ENCODE results near the gene RUNX1.

The RUNX1 gene

DNA sequence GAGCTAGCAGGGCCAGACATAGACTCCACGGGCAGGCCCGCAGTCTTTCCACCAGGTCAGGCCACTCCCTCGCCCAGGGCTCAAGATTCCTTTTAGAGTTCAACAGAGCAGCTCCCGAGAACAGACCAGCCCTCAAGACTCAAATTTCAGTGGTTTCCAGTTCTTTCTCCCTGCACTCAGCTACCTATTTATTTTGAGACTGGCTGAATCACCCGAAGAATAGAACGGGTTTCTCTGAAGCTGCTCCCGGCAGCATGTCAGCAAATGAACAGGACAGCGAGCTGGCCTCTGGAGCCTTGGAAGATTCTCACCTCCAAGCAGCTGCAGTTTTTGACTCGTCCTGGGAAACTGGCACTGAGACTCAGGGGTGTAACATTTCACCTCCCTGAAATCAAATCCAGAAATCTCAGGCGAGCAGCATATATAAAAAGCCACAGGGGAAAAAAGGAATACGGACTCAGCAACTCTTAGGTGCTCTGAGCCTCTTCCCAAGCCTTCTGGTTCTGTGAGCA, 202.4 kb downstream of the RUNX1 start:
- no peak overlapping the region for H3K4me3 Mint-ChIP-seq
- peaks cover 32% of the 10 kb centered on the region for H3K4me1 Mint-ChIP-seq
- H3K9me3 Mint-ChIP-seq = no peaks in the 10 kb centered on the region
- ATAC-seq = no peak
- DNase-seq = no peak
- H3K27me3 Mint-ChIP-seq = no peaks in the 10 kb centered on the region
- H3K27ac Mint-ChIP-seq = peak overlapping the region in 1 of 2 donors; percentile 12

DNA sequence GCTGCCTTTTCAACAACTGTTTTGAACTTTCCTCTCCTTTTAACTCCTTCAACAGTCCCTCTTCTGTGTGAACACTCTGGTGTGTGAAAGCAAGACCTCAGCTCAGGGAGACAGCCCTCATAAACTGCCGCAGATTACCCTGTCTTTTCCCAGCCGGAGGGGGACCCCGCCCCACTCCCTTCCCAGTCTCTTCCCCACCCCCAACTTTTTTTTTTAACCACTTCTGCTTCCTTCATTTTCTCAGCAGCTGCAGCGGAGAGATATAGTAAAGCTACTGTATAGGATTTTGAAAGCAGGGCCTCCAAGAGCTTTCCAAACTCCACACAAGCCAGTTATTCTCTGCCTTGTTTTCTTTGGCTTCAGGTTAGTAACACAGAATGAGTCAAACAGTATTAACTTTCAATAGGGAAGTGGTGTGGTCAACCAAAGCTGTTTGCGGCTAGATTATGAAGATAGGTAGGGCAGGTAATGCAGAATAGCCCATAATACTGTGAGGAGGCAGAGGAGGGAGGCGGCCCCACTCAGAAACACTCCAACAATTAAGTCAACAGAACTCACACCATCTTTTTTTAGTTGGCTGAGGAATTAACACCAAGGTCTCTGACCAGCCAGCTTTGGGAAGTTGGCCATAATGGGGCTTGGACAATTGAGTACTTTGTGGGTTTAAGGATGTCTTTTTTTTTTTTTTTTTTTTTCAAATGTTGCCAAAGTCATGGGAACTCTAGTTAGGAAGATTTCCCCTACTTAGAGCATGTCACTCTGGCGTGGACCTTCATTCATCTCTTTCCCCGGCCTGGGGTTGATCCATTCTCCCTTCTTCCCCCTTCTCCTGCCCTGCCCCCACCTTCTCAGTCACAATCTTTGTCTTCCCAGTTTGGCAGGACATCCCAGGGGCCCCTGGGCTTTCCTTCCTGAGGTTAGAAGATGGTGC, 203.3 kb downstream of the RUNX1 start:
- peak overlapping the region; percentile 57 to 69 for H3K4me3 Mint-ChIP-seq
- ATAC-seq = peak; percentile 99

DNA sequence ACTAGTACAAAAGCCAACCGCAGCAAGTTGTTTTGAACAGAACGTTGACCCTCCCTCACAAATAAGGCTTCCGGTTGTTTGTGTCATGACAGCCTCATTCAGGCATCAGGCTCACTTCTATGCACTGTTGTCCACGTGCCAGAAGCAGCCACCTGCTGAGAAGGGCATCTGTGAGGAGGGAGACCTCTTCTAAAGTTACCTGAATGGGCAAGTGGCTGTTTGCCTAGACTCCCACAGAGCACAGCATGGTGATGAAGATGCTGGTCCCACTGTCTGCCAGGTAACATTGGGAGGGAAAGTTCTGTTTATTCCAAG, 204.2 kb downstream of the RUNX1 start:
- DNase-seq (no peak), ATAC-seq (no peak)
- no peaks in the 10 kb centered on the region for H3K27me3 Mint-ChIP-seq
- no peaks in the 10 kb centered on the region for H3K9me3 Mint-ChIP-seq
- no peak overlapping the region for H3K4me3 Mint-ChIP-seq
- H3K4me1 Mint-ChIP-seq = peaks cover 43% of the 10 kb centered on the region
- H3K27ac Mint-ChIP-seq = peak overlapping the region in 1 of 2 donors; percentile 76

More for the DNA sequence above, 203.3 kb downstream of the RUNX1 start:
- no peaks in the 10 kb centered on the region for H3K27me3 Mint-ChIP-seq
- H3K27ac Mint-ChIP-seq = peak overlapping the region; percentile 82 to 83
- peaks cover 34% of the 10 kb centered on the region for H3K4me1 Mint-ChIP-seq
- no peaks in the 10 kb centered on the region for H3K9me3 Mint-ChIP-seq
- peak; percentile 36 to 56 for DNase-seq

DNA sequence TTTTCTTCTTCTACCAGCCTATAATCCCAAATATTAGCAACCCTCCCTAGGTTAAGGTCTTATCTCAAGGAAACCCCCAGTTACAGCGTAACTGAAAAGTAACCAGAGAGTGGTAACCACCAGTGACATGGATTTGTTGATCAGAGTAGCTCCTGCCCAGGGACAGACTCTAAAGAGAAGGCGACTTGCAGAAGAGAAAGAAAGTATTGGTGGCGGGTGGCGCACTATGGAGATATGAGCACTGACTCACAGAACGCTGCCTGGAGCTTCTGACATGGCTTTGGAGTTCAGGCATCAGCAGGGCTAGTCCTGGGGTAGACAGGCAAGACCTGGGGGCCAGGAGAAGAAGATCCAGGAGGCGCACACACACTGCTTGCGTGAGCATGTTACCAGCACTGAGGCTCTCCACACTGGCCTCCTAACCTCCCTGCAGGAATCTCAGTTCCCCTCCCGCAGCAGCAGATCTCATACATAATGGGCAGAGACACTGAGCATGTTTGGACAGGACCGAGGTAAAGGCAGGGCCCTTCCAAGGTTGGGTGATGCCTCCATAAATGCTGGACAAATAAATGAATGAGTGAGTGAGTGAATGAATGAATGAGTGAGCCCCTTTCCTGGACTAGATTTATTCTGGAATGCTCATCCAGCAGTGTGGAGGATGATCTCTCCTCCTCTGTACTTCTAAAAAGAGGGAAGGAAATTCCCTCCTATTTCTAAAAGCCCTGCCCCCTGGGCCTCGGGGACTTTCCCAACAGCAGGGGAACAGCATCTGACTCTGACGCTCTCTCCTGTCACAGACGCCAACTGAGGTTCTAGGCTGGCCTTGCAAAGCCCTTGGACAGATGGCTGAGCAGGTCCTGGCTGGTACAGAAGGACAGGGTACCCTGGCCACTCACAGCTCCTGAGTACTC, 204.8 kb downstream of the RUNX1 start:
- Mint-ChIP-seq H3K27me3 (no peaks in the 10 kb centered on the region), H3K4me1 (peaks cover 49% of the 10 kb centered on the region), H3K9me3 (no peaks in the 10 kb centered on the region), H3K27ac (peak overlapping the region; percentile 76), H3K4me3 (peak overlapping the region; percentile 45 to 47)
- ATAC-seq = no peak
- DNase-seq = no peak

DNA sequence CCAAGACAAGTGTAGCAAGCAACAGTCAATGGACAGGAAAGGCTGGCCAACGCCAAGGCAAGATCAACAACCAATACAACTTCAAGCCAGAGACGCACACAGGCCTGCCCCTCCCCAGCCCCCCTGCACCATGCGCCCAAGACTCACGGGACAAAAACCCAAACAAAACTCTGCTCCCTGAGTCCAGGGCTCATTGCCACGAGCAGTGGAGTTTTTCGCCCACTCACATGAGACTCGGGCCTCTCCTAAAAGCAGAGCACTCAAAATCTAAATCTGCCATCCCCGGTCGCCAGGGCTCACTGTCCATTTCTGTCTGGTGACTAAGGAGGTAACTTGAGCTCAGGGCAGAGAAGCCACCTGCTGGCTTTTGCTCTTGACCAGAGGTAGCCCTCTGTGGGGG, 205.5 kb downstream of the RUNX1 start:
- Mint-ChIP-seq H3K4me3 (no peak overlapping the region), H3K27me3 (no peaks in the 10 kb centered on the region), H3K4me1 (peaks cover 54% of the 10 kb centered on the region), H3K27ac (no peak overlapping the region), H3K9me3 (no peaks in the 10 kb centered on the region)
- ATAC-seq = no peak
- DNase-seq = no peak

GRCh38 chr21:34841154-34841553, 207.9 kb downstream of the RUNX1 start:
- no peak for ATAC-seq
- Mint-ChIP-seq H3K4me3 (no peak overlapping the region), H3K27ac (no peak overlapping the region), H3K4me1 (peaks cover 62% of the 10 kb centered on the region), H3K9me3 (no peaks in the 10 kb centered on the region), H3K27me3 (no peaks in the 10 kb centered on the region)
- DNase-seq = no peak

DNA sequence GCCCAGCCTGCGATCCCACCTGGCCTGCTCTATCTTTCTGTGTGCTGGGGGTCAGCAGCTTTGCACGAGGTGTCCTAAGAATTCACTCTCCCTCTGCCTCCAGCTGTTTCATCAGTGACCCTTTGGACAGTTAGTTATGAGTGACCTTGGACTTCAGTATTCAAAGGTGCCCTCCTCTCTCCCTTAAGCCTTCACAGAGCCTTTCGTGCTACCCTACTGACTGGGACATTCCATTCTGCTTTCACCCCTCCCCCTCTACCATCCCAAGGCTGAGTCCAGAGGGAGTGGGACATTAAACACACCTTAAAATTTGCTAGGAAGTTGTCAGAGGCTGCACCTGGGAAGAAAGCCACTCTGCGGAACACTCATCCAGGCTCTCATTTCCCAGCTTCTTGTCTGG, 208.4 kb downstream of the RUNX1 start:
- Mint-ChIP-seq H3K9me3 (no peaks in the 10 kb centered on the region), H3K4me1 (peaks cover 62% of the 10 kb centered on the region)

DNA sequence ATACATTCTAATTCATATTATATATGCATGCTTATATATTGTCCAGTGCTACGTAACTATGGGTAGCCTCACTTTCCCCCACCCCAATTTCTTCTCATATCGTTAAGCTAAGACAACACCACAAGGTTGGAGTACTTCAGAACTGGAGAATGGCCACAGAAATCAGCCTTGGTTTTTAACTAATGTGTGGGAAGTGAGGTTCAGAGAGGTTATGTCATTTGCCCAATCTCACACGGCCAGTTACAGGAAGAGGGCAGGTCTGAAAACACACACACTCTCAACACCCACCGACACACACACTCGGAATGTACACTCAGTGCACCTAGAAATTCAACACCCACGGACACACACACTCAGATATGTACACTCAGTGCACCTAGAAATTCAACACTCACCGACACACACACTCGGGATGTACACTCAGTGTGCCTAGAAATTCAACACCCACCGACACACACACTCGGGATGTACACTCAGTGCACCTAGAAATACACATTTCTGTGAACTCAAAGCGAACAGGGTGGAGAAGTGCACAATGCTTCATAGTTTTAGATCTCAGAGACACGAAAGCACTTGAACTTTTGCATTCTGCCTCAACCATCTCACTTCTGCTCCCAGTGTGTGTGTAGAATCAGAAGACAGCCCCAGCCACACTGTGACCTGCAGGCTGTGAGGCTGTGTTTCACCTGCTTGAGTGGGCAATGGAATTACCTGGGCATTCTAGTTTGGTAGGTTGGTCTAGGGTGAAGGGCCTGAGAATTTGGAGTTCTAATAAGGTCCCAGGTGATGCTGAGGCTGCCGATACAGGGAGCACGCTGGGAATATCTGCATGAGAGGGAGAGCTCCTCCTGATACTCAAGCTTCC, 209.9 kb downstream of the RUNX1 start:
- peak overlapping the region in 1 of 2 donors; percentile 32 for H3K27ac Mint-ChIP-seq
- no peak for DNase-seq
- peaks cover 61% of the 10 kb centered on the region for H3K4me1 Mint-ChIP-seq
- H3K4me3 Mint-ChIP-seq = no peak overlapping the region
- ATAC-seq = peak; percentile 38
- no peaks in the 10 kb centered on the region for H3K27me3 Mint-ChIP-seq
- H3K9me3 Mint-ChIP-seq = no peaks in the 10 kb centered on the region

More for the DNA sequence above, 208.4 kb downstream of the RUNX1 start:
- DNase-seq = no peak
- Mint-ChIP-seq H3K27me3 (no peaks in the 10 kb centered on the region), H3K27ac (peak overlapping the region in 1 of 2 donors; percentile 8), H3K4me3 (no peak overlapping the region)
- no peak for ATAC-seq

DNA sequence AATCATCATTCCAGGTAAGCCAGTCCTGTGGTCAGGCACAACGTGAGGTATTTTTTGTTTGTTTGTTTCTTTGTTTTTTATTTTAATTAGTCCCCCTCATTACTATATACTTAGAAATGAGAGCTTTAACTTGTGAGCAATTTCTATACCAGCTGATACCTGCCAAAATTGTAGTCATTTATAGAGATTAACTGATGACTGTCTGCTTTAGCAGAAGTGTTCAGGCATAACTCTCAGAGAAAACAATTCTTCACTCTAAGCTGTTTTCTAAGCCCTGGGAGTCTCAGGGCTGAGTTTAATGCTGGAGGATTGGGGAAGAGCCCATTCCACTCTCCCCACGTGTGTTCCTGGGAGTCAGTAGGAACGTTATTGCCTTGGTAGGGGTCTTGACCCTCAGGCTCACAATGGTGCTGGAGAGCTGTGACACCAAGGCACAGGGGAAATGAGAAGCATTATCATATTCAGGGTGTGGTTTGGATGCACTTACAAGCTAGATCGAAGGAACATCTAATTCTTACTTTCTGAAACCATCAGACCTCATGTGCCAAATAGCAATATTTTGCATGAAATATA, 212.1 kb downstream of the RUNX1 start:
- Mint-ChIP-seq H3K27ac (peak overlapping the region; percentile 19 to 48), H3K4me1 (peaks cover 55% of the 10 kb centered on the region), H3K9me3 (no peaks in the 10 kb centered on the region), H3K4me3 (no peak overlapping the region), H3K27me3 (no peaks in the 10 kb centered on the region)
- ATAC-seq = no peak
- DNase-seq = no peak

DNA sequence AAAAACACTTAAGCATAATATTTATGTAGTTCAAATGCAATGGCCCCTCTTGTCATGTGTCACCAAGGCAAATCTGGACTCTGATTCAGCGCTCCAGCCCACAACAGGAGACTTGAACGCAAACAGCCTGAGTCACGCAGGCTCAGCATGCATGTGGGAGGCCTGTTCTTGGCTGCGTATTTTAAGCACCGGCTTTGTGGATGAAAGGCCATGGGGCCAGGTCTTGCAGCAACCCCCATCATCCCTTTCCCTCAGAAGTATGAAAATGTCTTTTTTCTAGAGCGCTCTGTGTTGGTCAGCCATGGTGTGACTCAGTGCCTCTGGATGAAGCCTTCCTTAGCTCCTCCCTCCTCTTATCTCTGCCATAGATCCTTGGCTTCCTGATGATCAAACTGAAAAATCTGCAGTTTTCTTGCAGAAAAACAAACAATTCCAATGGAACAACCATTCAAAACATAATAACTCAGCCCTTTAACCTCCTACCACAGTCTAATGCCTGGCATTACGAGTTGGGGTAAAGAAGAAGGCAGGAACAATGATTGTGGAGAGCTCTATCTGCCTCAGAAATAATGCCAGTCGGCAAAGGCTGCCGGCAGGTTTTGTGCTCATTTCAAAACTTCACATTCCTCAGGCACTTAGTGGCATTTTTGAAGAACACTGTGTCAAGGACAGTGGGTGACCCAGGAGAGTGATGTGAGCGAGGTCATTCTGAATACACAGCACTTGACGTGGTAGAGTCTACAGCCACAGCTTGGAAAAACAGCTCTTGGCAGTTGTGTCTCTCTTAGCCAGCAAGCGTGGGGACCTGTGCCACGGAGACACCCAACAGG, 212.8 kb downstream of the RUNX1 start:
- DNase-seq = no peak
- no peaks in the 10 kb centered on the region for H3K9me3 Mint-ChIP-seq
- no peak overlapping the region for H3K4me3 Mint-ChIP-seq
- H3K27me3 Mint-ChIP-seq = no peaks in the 10 kb centered on the region
- H3K4me1 Mint-ChIP-seq = peaks cover 55% of the 10 kb centered on the region
- H3K27ac Mint-ChIP-seq = peak overlapping the region in 1 of 2 donors; percentile 48
- peak; percentile 61 for ATAC-seq

DNA sequence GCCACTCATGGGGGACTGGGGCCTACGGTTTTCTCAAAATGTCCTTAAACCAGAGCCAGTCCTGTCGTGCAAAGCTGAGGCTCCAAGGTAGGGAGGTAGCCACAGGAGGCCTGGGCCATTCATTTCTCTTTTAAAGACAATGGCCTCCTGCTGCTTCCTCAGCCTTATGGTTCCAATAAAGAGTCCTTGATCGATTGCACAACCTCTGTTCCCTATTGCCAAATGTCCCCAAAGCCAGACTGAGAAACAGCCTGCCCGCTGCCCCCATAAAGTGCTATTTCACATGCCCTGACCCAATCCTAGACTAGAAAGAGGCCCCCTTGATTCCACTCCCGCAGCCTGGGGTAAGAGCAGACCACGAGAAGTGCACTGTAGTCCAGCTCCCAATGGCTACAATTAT, 213.6 kb downstream of the RUNX1 start:
- Mint-ChIP-seq H3K27me3 (no peaks in the 10 kb centered on the region), H3K27ac (peak overlapping the region; percentile 17 to 66), H3K9me3 (no peaks in the 10 kb centered on the region), H3K4me3 (no peak overlapping the region), H3K4me1 (peaks cover 51% of the 10 kb centered on the region)
- no peak for DNase-seq
- no peak for ATAC-seq

GRCh38 chr21:34834852-34835501, 214.1 kb downstream of the RUNX1 start:
- Mint-ChIP-seq H3K4me3 (peak overlapping the region; percentile 17 to 53), H3K4me1 (peaks cover 46% of the 10 kb centered on the region), H3K27ac (peak overlapping the region; percentile 17 to 66), H3K9me3 (no peaks in the 10 kb centered on the region), H3K27me3 (no peaks in the 10 kb centered on the region)
- ATAC-seq (peak; percentile 66), DNase-seq (peak in 1 of 2 donors; percentile 25)

GRCh38 chr21:34834290-34834689, 214.8 kb downstream of the RUNX1 start:
- Mint-ChIP-seq H3K27me3 (no peaks in the 10 kb centered on the region), H3K27ac (no peak overlapping the region), H3K4me3 (no peak overlapping the region), H3K9me3 (no peaks in the 10 kb centered on the region), H3K4me1 (peaks cover 39% of the 10 kb centered on the region)
- no peak for ATAC-seq
- no peak for DNase-seq
